C1 segment of cervical spinal cord (tissue), 14 donors: Measurements from ENCODE around the gene SPIB.

Experiments used
- DNase-seq, 14 donors: peaks; one replicate each; lab custom pipeline; 2025; lab: John Stamatoyannopoulos, UW

The SPIB gene

DNA sequence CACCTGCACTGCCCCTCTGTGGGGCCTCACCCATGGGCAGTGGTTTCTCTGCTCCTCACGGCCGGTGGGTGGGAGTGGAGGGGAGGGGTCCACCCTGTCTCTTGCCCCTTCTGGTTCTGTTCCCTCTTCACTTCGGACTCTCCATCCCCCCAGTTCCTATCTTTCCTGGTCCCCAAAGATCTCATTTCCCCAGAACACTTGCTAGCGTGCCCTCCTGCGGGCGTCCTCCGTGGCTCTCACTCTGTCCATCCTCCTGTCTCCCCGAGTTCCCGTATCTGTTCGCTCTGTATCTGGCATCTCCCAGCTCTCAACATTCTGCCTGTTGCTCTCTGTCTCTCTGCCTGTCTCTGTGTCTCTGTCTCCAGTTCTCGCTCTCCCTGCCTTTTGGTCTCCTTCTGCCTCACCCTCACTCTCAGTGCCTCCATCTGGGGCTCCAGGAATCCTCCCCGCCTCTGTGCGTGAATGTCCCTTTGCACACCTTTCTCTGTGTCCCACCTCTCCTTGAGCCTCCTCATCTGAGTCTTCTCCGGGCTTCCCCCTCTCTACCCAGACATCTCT lies 363 bp downstream of the SPIB start:
- no peak for DNase-seq

DNA sequence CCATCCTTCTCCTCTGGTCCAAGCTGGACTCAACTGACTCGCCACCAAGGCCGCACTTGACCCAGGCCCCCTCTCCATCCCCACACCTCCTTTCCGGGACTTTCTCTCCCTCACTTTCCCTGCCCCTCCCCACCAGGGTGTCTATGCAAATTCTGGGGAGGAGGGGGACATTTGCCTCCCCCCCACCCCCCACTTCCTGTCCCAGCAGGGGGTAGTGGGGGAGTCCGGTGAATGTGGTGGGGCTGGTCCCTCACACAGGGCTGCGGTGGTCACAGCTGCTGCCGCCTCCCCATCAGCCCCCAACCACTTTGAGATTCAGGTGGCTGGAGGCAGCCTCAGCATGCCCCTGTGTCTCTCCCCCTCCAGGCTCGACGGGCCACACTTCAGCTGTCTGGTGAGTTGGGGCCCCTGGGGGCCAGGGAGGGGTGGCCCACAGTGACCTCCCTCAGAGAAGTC lies 870 bp downstream of the SPIB start:
- DNase-seq = no peak

DNA sequence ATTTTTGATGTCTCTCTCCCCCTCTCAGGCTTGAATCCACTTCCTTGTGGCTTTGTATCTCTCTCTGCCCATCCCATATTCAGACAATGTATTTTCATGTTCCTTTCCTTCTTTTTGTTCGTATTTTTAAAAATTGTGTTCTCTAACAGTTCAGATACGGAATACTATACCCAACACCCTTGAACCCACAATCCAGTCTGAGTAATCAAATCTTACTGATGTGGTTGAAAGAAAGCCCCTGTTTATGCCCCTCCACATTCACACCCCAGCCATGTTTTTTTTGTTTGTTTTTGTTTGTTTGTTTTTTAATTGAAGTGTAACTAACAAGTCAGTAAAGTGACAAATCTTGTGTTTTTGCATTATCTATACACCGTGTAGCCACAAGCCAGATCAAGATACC lies 1.4 kb downstream of the SPIB start:
- DNase-seq = no peak

DNA sequence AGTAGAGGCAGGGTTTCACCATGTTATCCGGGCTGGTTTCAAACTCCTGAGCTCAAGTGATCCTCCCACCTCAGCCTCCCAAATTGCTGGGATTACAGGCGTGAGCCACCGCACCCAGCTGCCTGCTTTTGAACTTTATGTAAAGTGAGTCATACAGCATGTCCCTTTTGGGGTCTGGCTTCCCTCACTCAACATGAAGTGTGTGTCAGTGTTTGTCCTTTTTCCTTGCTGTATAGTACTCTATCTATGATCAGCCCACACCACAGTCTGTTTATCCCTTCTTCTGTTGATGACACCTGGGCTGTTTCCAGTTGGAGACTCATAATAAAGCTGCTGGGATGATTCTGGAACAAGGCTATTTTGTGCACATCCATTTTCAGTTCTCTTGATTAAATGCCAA lies 2.1 kb downstream of the SPIB start:
- no peak for DNase-seq

DNA sequence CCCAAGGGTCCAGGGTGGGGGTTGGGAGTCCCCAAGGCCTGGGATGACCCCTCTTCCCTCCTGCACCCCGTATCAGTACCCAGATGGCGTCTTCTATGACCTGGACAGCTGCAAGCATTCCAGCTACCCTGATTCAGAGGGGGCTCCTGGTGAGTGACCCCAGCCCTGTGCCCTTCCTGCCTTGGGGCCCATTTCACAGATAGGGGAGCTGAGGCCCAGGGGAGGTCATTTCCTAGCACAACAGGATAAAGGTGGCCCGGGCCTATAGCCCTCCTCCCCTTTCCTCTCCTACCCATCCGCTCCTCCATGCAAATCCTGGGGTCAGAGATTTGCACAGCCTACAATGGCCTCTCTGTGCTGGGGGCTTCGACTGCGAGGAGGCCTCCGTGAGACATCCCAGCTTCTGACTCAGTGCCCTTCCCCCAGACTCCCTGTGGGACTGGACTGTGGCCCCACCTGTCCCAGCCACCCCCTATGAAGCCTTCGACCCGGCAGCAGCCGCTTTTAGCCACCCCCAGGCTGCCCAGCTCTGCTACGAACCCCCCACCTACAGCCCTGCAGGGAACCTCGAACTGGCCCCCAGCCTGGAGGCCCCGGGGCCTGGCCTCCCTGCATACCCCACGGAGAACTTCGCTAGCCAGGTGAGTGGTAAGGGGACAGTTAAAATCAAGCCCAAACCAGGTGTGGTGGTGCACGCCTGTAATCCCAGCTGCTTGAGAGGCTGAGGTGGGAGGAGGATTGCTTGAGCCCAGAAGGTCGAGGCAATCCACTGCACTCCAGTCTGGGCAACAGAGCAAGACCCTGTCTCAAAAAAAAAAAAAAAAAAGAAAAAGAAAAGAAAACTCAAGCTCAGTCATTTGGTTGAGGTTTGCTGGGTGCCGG lies 3.9 kb downstream of the SPIB start:
- no peak for DNase-seq

DNA sequence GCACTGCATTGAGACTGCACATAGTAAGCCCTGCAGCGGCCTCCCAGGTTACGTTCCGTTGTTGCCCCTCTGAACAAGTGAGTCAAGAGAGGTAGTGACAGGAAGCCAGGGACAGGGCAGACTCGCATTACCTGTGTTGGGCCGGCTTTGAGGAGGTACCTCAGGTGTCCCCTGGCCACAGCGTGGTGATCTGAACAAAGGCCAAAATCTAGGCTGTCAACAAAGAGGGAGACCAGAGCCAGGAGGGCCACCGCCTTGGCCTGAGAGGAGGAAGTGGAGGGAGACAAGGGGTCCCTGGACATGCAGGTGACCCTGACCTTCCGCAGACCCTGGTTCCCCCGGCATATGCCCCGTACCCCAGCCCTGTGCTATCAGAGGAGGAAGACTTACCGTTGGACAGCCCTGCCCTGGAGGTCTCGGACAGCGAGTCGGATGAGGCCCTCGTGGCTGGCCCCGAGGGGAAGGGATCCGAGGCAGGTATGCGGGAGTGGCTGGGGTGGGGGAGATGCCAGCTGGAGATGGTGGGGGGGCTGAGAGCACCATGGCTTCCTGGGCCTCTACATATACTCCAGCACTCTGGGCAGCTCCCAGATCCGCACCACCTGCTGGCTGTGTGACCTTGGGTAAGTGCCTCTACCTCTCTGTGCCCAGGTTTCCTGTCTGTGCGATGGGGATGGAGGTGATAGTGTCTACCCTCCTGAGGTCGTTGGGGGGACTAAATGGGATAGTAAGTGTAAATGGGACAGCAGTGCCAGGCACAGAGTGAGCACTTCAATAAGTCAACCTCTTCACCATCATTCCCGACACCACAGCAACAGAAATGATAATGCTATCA lies 4.8 kb downstream of the SPIB start:
- DNase-seq = no peak

DNA sequence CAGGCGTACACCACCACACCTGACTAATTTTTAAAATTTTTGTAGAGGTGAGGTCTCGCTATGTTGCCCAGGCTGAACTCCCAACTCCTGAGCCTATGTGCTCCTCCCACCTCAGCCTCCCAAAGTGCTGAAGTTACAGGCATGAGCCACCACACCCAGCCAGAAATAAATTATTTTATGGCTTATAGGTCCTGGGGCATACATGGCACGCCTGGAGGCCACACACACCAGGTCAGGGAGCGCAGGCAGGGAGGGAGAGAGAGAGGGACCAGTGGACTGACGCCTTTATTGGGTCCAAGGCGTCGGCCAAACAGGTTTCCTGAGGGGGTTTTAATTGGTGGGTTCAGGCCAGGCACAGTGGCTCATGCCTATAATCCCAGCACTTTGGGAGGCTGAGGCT lies 6.8 kb downstream of the SPIB start:
- DNase-seq = no peak

DNA sequence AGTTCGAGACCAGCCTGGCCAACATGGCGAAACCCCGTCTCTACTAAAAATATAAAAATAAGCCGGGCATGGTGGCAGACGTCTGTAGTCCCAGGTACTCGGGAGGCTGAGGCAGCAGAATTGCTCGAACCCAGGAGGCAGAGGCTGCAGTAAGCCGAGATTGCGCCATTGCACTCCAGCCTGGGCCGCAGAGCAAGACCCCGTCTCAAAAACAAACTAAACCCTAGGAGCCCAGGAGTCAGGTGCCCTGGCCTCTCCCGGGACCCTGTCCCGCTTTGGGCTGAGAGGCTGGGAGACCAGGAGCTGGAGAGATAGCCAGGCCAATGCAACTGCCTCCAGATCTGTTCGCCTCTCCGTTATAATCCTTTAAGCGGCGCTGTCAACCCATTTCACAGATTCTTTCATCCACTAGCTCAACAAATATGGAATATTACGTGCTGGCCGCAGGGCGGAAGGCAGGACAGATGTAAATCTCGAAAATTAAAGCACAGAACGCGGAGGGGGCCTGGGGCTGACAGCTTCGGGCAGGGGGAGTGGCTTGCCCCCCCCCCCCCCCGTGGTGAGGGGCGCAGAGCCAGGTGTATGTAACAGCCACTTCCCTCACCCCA lies 8.7 kb downstream of the SPIB start:
- DNase-seq = no peak

DNA sequence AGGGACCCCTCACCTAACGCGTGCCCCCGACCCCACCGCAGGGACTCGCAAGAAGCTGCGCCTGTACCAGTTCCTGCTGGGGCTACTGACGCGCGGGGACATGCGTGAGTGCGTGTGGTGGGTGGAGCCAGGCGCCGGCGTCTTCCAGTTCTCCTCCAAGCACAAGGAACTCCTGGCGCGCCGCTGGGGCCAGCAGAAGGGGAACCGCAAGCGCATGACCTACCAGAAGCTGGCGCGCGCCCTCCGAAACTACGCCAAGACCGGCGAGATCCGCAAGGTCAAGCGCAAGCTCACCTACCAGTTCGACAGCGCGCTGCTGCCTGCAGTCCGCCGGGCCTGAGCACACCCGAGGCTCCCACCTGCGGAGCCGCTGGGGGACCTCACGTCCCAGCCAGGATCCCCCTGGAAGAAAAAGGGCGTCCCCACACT lies 9.3 kb downstream of the SPIB start:
- peak in 11 of 14 donors; percentile 12 to 76 (median 58) for DNase-seq

DNA sequence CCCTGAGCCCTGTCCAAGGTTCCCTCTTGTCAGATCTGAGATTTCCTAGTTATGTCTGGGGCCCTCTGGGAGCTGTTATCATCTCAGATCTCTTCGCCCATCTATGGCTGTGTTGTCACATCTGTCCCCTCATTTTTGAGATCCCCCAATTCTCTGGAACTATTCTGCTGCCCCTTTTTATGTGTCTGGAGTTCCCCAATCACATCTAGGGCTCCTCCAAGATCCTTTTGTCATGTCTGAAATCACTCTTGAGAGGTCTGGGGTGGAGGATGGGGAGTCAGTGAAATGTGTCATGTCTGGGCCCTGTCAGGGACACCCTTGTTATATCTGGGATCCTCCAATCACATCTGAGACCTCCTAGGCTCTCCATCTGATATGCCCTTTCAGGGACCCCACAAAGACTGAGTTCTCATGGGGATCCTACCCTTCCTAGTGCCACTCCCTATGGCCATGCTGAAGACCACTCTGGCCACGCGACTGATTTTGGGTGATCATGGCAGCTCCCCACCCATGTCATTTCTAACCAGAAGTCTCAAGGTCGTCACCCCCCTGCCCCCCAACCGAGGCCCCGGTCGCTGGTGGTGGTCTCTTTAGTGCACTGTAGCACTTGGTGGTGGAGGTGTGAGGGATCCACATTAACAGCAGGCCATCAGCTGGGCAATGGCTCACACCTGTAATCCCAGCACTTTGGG lies 10.2 kb downstream of the SPIB start:
- no peak for DNase-seq

DNA sequence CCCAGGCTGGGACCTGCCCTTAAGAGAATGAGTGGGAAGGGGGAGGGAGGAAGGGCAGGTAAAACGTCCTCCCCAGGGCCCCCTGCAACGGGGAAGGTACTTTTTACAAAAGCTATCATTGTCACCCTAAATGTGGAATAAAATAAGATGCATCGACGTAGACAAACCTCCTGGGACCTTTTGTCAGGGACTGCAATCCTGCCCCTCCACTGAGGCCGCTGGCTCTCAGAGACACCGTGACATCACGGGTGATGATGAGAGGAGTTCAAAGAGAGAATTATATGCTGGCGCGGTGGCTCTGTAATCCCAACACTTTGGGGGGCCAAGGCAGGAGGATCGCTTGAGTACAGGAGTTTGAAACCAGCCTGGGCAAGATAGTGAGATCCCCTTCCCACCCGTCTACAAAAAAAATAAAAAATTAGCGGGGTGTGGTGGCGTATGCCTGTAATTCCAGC lies 12.2 kb downstream of the SPIB start:
- DNase-seq = no peak

DNA sequence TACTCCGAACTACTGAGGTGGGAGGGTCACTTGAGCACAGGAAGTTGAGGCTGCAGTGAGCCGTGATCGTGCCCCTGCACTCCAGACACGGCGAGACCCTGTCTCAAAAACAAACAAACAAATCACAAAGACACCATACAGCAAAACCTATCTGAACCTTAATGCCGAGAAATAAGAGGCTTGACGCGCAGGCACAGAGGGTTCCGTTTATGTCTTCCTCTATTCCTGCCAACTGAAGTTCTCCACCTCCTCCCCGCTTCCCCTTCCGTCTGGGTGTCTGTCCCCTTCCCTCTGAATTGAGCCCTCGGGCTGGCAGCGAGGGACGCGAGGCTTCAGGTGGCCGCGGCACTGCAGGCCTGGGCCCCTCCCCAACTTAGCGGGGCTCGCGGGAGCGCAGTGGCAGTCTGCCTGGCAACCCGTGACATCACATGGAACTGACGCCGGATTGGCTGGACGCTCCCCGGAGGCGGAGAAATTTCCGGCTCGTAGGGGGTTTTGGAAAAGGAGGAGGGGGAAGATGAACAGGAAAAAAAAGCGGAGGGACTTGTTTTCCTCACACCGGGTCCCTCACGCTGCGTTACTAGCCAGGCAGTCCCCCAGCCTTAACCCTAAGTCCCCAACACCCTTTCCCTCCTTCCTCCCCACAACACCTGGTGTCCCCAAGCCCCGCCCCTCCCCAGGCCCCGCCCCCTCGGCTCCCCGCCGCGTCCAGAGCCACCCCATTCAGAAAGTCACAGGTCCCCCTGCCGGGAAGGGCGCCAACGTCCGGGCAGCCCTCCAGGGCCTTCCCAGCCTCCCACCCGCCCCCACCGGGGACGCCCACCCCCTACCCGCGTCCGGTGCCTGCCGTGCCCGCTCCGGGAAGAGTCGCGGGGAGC lies 12.8 kb downstream of the SPIB start:
- DNase-seq = peak; percentile 16 to 85 (median 68)

DNA sequence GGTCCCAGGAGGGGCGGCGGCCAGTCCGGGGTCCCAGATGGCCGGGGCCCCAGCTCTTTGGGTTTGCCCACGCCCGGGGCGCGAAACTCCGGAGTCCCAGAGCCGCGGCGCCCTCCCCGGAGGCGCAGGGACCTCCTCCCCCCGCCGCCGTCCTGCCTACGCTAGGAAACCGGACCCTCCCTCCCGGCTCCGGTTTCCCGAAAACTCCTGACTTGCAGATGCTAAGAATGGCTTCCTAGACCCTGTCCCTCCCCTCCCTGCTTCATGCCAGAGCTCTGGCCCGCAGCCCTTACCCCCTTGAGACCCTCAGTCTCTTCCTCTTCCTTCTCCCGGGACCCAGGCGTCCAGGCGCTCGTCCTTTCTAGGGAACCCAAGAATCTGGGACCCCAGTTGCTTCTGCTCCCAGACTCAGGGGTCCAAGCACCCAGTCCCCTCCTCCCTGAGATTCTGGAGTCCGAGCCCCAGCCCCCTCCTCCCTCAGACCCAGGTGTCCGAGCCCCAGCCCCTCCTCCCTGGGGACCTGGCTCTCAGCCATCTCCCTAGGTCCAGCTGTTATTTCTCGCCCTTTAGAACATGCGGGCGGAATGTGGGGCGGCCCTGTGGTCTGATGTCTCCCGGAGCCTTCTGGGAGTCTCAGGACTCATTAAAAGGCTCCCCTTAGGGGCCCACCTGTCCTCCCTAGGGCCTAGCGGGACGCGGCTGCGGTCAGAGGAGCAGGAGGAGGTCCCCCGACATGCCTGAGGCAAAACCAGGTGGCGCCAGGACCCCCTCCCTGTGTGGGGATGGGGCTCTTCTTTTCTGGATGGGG lies 13.7 kb downstream of the SPIB start, which contains the start of gene MYBPC2:
Gene MYBPC2, plus strand, starts transcription at position 672 of the 808 bp plus-strand sequence. Its CDS starts 62 bp downstream, at position 734.
- no peak for DNase-seq

DNA sequence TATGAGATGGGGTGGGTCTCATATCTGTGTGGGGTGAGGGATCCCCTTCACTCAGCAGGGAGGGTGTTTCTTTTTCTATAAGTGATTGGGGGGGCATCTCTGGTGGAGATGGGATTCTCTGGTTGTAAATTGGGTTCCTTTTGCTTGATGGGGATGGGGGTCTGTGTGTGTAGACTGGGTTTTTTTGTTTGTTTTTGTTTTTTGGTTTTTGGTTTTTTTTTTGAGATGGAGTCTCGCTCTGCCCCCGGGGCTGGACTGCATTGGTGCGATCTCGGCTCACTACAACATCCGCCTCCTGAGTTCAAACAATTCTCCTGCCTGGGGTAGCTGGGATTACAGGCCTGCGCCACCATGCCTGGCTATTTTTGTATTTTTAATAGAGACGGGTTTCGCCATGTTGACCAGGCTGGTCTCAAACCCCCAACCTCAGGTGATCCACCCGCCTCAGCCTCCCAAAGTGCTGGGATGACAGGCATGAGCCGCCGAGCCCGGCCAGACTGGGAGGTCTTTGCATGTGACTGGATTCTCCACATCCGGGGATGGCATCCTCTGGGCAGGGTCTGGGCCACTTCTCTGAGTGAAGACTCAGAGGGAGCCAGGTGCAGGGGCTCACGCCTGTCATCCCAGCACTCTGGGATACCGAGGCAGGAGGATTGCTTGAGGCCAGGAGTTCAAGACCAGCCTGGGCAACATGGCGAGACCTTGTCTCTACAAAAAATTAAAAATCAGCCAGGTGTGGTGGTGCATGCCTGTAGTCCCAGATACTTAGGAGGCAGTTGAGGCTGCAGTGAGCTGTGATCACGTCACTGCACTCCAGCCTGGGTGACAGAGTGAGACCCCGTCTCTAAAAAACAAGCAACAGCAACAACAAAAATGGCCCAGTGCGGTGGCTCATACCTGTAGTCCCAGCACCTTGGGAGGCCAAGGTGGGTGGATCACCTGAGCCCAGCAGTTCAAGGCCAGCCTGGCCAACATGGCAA lies 14.8 kb downstream of the SPIB start:
- DNase-seq = no peak

DNA sequence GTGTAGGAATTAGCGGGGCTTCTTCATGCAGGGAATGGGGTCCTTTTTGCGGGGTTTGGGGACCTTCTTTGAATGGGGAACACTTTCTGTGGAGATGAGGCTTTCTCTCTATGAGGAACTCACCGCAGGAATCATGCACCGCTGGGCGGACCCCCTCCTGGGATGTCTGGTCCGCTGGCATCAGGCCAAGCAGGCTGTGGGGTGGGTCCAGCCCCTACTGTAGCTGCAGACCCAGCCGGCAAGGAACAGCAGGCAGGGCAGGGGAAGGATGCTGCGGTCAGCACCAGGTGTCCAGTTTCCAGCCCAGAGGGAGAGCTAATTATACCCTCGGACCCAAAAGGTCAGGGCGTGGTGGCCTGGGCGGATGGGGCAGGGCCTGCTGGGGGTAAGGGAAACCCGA lies 15.8 kb downstream of the SPIB start:
- no peak for DNase-seq

DNA sequence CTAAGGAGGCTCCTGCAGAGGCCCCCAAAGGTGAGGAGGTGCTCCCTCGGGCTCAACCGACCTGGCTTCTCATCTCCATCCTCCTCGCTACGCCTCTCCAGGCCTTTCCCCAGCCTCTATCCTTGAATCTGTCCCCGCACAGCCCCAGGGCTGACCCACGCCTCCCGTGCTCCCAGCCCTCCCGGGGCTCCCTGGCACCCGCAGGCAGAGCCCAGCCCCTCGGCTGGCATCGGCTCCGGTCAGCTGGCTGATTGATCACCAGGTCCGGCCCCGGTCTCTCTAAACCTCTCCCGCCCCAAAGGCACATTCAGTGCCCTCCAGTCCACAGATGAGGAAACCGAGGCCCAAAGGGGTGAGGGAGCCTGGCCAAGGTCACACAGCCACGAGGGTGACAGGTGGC lies 16.5 kb downstream of the SPIB start:
- DNase-seq = no peak

DNA sequence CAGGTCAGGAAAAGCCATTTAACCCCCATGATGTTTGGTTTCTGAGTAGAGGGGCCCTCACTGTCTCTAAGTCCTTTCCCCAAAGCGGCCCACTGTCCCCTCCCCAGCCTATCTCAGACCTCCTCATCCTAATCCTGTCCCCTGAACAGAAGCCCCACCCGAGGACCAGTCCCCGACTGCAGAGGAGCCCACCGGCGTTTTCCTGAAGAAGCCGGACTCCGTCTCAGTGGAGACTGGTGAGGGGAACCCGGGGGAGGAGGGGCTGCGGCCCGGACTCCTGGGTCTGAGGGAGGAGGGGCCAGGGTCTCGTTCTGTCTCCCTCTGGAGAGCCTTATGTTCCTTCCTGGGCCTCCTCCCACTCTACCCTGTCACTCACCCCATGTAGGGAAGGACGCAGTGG lies 16.9 kb downstream of the SPIB start:
- DNase-seq = no peak

DNA sequence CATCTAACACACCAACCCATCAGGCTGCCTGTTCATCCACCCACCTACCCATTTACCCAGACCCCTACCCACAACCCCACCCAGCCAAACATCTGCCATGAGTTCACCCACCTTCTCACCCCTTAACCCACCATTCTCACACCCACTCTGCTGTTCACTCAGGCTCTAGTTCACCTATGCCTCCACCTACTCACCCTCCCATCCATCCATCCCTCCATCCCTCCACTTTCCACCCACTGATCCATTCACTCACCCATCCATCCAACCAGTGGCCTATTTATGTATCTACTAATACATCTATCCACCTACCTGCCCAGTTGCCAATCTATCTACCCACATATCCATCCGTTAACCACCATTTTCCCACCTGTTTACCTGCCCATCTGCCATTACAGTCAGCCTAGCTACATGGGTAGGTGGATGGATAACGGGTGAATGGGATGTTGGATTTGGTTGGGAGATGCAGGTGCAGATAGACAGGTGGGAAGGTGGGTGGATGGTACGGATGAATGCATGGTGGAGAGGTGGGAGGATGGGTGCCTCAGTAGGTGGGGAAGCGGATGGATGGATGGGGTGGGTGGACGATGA lies 19.2 kb downstream of the SPIB start:
- no peak for DNase-seq
